Testis (tissue), 3 donors: ENCODE data around the gene DONSON. TPM values are rescaled to one million over a fixed set of nuclear protein-coding genes. Genes with fewer than 3 reads are reported as not detected.
"Not testable (repeated sequence)": the region's sequence is repeated elsewhere in the genome, so short reads cannot be mapped to it uniquely, and the experiment has no call there.

Source experiments
- DNase-seq: peaks from one replicate; pipeline ENCODE4 v3.0.0-alpha.2; 2019
- H3K27ac ChIP-seq, 2 donors: fragments of 200-600 bp; sonication (generic); one replicate each; pipeline ENCODE4 v1.5.1; 2019
- H3K27me3 ChIP-seq: fragments of 200-600 bp; sonication (generic); one replicate; pipeline ENCODE4 v1.5.1; 2019
- H3K36me3 ChIP-seq: fragments of 200-600 bp; sonication (generic); one replicate; pipeline ENCODE4 v1.5.1; 2017; ENCODE audit warnings: low read depth; ENCODE audit errors: missing control alignments
- H3K4me1 ChIP-seq: fragments of 200-600 bp; sonication (generic); one replicate; pipeline ENCODE4 v1.5.1; 2019
- H3K4me3 ChIP-seq, 2 donors: fragments of 200-600 bp; sonication (generic); one replicate each; pipeline ENCODE4 v1.5.1; 2017 to 2019
- H3K9me3 ChIP-seq: fragments of 200-600 bp; sonication (generic); one replicate; pipeline ENCODE4 v1.5.1; 2017
- CTCF ChIP-seq, 3 experiments: fragments of 450-650 bp in 2 of 3; fragments of 200-600 bp in 1 of 3; sonication (generic) in 1 of 3; IDR thresholded peaks; one replicate each; pipeline ENCODE4 v1.5.1; 2016 to 2019; ENCODE audit warnings: antibody characterized with exemption in 3 of 3, mild to moderate bottlenecking in 2 of 3, moderate library complexity in 1 of 3
- POLR2A ChIP-seq: fragments of 450-650 bp; IDR thresholded peaks from one replicate; pipeline ENCODE4 v1.6.1; 2017; ENCODE audit warnings: antibody characterized with exemption, mild to moderate bottlenecking, moderate library complexity
- WGBS, 2 donors: methylation state at CpG; one replicate each; pipeline ENCODE4 v1.1.5; 2018; 5-methylcytosine and 5-hydroxymethylcytosine counted together
- intact Hi-C: fragments of 100-400 bp; cut with DNase I; formaldehyde crosslinking; loops from one replicate; pipeline ENCODE4 v1.15.1; 2023; ENCODE audit warnings: low total_unique reads
- polyA plus RNA-seq: library from polyadenylated mRNA; stranded (reverse); fragments of 350-450 nt; fragmentation: Illumina TruSeq; extraction: RNeasy Lipid Tissue Mini Kit (QIAGEN cat#74804); gene quantifications from one replicate; pipeline ENCODE4 v1.2.3, GENCODE V29; 2014; ENCODE audit warnings: low read depth, low replicate concordance; ENCODE audit not compliant: insufficient read depth
- total RNA-seq, 2 donors: library from RNA; depleted of rRNA; stranded (reverse); fragments of >200 nt; gene quantifications; one replicate each; pipeline ENCODE4 v1.2.3, GENCODE V29; 2016

Gene DONSON
- total and polyA plus RNA-seq, 3 donors from 2014 or later = 34.4 to 66.1 (median 46.9) TPM

DNA sequence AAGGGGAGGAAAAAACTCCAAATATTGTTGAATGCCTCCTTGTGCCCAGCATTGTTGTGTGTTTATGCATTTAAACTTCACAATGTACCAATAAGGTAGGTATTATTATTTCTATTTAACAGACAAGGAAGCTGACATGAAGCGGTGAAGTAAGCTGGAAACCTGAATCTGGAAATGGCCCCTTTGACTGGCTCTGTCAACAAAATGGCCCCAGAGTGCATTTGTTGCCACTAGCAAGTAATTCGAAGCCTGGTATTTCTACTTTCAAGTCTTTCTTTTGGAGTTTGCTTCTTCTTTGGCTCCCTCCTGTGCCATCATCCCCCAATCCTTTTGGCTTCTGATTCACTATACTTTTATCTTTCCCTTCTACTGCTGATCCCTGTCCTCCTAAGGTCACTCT, 29.9 kb upstream of the DONSON start:
- no peaks in the 10 kb centered on the region for H3K4me1 ChIP-seq
- WGBS, 2 donors = 90 to 98% methylated on average over 2 of the region's 2 CpGs
- no peaks in the 10 kb centered on the region for H3K27me3 ChIP-seq
- TF ChIP-seq POLR2A (no peak), CTCF (IDR thresholded peaks at IDR 0.05) (no peak)
- no peak overlapping the region for H3K27ac ChIP-seq
- H3K9me3 ChIP-seq = no peaks in the 10 kb centered on the region
- intact Hi-C loops = no loop called here
- H3K4me3 ChIP-seq = no peak overlapping the region
- no peaks in the 10 kb centered on the region for H3K36me3 ChIP-seq
- no peak for DNase-seq

DNA sequence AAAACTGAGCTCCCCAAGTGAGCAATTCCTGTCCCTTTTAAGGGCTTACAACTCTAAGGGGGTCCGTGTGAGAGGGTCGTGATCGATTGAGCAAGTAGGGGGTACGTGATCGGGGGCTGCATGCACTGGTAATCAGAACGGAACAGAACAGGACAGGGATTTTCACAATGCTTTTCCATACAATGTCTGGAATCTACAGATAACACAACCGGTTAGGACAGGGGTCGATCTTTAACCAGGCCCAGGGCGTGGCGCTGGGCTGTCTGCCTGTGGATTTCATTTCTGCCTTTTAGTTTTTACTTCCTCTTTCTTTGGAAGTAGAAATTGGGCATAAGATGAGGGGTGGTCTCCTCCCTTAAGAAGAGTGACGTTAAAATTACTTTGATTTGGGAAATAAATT, 29.1 kb upstream of the DONSON start:
- intact Hi-C loops, H3K9me3 ChIP-seq, H3K27me3 ChIP-seq: not testable (repeated sequence)

DNA sequence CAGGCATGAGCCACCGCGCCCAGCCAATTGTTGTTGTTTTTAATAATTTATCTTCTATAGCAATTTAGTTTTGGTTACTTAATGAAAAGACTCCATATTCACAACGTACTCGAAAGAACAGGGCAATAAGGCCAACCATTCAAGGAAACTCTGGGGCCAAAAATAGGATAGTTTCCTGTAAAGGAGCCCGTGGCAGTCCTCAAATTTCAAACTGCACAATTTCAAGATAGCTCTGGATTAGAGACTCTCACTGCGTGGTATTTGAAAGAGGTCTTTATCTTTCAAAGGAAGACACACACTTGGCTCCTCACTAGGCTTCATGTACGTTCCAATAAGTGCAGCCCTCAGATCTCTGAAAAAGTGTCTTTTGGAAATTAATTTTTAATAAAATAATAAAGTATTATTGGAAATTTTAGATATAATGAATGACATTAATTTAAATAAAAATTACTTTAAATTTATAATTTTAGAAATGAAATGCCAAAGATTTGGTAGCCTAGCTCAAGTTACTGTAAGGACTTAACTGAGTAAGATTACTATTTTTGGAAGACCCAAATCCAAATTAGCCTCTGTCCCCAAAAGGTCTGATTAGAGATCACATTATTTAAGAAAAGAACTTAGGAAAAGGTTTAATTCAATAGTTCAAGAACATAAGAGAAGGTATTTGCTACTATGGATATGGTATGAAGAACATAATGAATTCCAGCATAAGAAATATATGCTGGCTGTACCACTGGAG, 22.7 kb upstream of the DONSON start:
- intact Hi-C loops = no loop called here
- no peaks in the 10 kb centered on the region for H3K36me3 ChIP-seq
- H3K9me3 ChIP-seq = no peaks in the 10 kb centered on the region
- no peak overlapping the region for H3K27ac ChIP-seq
- no peaks in the 10 kb centered on the region for H3K4me1 ChIP-seq
- DNase-seq = no peak
- H3K4me3 ChIP-seq = no peak overlapping the region
- WGBS, 2 donors = 94 to 95% methylated on average over 7 of the region's 7 CpGs
- H3K27me3 ChIP-seq = no peaks in the 10 kb centered on the region
- TF ChIP-seq POLR2A (no peak), CTCF (IDR thresholded peaks at IDR 0.05) (no peak)

More for the DNA sequence above, 29.1 kb upstream of the DONSON start:
- not testable (repeated sequence) for H3K4me3 ChIP-seq, H3K36me3 ChIP-seq, H3K27ac ChIP-seq, DNase-seq, H3K4me1 ChIP-seq
- WGBS, 2 donors = 92 to 96% methylated on average over 11 of the region's 11 CpGs

GRCh38 chr21:33608559-33608958, 20.1 kb upstream of the DONSON start:
- Histone ChIP-seq H3K27ac (no peak overlapping the region), H3K36me3 (no peaks in the 10 kb centered on the region), H3K9me3 (no peaks in the 10 kb centered on the region), H3K4me3 (no peak overlapping the region), H3K4me1 (no peaks in the 10 kb centered on the region), H3K27me3 (no peaks in the 10 kb centered on the region)
- intact Hi-C loops = no loop called here
- no peak for TF ChIP-seq POLR2A
- no peak for TF ChIP-seq CTCF (IDR thresholded peaks at IDR 0.05)
- no peak for DNase-seq
- 78 to 85% methylated on average over 1 of the region's 1 CpG for WGBS, 2 donors

DNA sequence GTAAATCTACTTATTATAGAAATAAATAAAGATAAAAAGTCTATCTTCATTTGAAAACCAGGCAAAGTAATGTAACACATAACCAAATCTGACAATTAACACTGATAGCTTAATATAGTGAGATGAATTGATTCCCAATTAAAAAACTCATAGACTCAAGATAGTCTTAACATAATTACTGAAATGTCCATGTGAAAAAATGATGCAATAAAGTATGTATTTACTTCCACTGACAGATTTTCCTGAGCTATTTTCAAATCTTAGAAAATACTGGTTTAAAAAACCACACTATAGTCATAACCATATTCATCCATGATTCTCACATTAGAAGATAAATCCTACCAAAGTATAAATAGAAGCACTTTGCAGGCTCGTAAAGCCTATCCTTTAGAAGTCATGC, 9.6 kb upstream of the DONSON start:
- H3K36me3 ChIP-seq = no peaks in the 10 kb centered on the region
- intact Hi-C loops = no loop called here
- DNase-seq = no peak
- no peaks in the 10 kb centered on the region for H3K27me3 ChIP-seq
- no peaks in the 10 kb centered on the region for H3K4me1 ChIP-seq
- no peak for TF ChIP-seq CTCF (IDR thresholded peaks at IDR 0.05)
- TF ChIP-seq POLR2A = no peak
- WGBS, 2 donors = 83 to 90% methylated on average over 1 of the region's 1 CpG
- H3K27ac ChIP-seq = no peak overlapping the region
- no peak overlapping the region for H3K4me3 ChIP-seq
- H3K9me3 ChIP-seq = no peaks in the 10 kb centered on the region
